Stimulated activated CD8-positive, alpha-beta memory T cell treated with anti-CD3 and anti-CD28 coated beads, Interleukin-12 subunit alpha, Interleukin-12 subunit beta, amount 100 ng/mL, for 1 hour (primary cell): ENCODE measurements around the gene SLC25A22.

Experiments used
- DNase-seq: peaks from one replicate; pipeline ENCODE4 v3.0.0-alpha.2; 2020; ENCODE audit warnings: low read depth

Gene SLC25A22

DNA sequence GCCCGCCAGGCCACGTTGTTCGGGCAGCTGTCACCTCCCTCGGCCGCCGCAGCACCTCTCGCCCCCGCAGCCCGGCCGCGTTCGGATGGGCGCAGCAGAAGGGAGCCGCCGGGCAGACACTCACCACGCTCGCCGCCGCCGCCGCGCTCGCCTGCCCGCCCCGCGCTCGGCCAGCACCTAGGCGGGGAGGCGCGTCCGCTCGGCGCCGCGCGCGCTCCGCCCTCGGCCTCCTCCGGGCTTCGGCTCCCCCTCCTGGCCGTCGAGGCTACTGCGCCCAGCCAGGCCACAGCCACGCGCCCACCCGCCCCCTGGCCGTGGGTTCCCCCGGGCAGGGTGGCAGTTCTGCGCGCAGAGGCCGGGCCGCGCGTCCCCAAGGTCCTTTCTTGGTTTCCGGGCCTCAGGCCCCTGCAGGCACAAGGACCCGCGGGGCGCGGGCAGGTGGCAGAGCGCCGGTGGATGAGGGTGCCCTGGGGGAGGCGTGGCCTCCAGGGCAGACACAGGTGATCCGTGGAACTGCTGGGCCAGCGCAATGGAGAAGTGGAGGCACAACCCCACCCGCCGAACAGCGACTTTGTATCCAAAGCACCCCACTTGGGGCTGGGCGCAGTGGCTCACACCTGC, at the start of gene SLC25A22:
Gene SLC25A22 (minus strand): TSS at position 189 of the 621 bp plus-strand sequence. CDS start 3,275 bp downstream, outside the sequence.
- peak; percentile 59 for DNase-seq

DNA sequence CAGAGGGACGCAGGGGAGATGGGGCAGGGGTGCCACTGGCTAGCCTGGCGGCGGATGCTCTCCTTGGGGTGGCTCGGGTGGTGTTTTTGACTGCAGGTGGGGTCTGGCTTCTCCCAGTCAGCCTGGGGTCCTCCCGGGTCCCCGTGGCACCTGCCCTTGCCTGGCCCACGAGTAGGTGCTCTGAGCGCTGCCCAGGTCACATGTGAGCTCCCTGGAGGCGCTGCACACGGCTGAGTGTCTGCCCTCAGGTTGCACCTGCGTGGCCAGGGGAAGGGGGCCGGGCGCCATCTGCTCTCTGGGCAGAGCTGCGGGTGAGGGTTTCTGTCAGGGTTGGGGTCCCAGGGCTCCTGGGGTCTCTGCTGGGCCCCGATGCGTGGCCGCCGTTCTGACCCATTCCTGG, 49.8 kb upstream of the SLC25A22 start:
- no peak for DNase-seq

DNA sequence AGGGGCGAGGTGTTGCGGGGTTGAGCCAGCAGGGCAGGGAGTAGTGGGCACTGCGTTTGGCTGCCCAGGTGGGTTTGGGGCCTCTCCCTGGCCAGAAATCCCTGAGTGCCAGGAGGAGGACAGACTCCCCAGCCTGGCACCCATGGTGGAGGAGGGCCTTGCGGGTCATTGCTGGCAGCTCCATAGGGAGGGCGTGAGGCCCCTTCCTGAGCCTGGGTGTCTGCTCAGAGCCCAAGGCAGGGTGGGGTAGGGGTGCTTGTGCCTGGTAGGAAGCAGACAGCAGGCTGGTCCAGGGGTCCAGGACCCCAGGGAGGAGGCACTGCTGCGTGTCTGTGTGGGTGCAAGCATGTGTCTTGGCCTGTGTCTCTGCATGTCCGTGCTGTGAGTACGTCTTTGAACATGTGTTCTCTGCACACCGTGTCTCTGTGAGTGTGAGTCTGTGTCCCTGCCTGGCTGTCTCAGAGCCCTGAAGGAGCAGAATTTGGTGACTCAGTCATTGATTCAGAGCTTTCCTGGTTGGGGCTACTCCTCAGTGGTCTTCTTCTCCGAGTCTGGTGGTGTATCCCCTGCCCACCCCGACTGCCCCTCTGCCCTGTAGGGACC, 48.5 kb upstream of the SLC25A22 start:
- no peak for DNase-seq

DNA sequence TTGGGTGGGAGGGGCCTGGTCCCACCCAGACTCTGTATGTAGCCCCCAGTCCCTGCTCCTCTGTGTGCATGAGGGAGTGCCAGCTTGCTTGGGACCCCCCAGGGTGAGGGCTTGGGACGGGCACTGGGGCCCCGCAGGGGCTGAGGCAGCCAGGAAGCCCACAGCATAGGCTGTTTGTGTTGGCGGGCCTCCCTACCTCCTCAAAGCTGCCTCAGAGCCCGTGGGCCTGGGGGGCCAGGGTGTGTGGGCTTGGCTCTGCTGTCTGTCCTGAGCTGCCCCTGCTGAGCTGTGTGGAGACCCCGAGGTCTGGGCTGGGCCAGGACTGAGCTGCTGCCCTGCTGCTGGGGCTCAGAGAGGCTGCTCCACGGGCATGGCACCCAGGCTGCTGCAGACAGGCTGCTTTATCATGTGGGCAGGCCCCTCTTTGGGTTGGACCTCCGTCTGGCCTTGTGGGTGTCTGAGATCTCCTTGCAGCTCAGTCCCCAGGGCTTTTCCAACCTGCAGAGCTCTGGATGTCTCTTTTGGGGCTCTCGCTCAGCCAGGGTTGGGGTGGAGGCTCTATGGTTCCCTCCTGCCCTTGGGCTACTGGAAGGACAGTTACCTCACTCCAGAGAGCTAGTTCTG, 47.9 kb upstream of the SLC25A22 start:
- no peak for DNase-seq

DNA sequence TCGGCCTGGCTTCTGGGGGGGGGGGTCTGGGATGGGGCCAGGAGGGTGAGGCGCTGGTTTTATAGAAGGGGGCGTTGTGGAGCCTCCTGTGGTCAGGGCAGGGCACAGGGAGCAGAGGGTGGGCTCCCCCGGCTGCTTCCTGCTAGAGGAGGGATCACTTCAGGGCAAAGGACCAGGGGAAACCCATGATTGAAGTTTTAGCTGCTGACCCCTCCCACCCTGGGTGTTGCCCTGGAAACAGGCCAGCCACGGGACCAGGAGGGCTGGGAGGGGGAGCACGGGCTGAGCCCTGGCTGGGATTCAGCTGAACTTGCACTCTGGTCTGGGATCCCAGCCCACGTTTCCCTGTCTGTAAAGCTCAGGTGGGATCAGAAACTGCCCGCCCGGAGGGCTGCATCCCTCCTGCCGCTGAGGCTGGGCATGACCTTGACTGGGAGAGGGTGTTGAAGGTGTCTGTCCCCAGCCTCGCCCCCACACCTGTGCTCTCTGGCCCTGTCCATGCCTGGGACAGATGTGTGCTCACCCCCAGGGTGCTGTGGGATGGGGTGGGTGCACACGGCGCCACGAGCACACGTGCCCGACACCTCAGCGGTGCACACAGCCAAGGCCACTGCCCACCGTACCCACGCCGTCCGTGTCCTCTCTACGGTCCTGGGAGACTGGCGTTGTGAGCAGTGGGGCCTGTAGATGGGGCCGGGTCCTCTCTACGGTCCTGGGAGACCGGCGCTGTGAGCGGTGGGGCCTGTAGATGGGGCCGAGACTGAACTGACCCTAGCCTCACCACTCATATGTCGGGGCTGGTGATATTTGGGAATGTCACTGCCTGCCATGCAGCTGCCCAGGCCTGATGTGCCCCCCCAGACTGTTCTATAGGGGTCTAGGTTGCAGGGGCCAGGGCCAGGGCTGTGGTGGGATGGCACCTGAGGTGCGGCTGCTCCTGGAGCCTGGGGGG, 46.9 kb upstream of the SLC25A22 start:
- no peak for DNase-seq

DNA sequence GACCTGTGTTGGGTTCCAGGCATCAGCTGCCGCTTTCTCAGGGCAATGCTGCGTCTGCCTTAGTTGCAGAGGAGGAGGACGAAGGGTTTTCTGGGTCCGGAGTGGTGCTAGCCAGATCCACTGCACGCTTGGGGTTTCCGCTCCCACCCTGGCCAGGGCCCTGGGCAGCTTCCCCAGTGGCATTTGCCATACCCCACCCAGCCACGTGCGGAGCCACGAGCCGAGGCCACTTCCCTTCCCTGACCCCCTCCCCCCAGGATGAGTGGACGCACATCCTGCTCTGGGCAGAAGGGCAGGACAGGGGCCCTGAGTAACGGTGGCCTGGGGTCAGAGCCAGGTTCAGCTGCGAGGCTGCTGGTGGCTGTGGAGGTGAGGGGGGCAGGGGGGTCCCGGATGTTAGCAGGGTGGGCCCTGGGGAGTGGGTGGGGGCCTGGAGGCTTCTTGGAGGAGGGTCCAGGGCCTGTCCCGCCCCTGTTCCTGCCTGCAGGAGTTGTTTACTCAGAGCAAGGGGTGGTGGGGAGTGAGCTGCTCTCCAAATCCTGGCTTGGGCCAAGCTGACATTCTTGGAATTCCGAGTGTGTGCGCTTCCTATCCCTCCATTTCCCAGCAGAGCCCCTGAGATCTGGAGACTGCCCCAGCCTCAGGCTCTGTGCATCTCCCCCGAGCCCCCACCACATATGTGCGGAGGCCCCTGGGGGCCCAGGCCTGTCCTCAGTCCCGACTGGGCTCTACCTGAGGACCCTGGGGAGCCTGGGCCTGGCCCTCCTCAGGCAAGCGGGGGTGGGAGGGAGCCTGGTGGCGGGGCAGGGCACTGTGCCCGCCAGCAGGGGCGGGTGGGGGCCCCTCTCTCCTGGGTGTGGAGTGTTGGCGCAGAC, 46.0 kb upstream of the SLC25A22 start:
- DNase-seq, result no peak

DNA sequence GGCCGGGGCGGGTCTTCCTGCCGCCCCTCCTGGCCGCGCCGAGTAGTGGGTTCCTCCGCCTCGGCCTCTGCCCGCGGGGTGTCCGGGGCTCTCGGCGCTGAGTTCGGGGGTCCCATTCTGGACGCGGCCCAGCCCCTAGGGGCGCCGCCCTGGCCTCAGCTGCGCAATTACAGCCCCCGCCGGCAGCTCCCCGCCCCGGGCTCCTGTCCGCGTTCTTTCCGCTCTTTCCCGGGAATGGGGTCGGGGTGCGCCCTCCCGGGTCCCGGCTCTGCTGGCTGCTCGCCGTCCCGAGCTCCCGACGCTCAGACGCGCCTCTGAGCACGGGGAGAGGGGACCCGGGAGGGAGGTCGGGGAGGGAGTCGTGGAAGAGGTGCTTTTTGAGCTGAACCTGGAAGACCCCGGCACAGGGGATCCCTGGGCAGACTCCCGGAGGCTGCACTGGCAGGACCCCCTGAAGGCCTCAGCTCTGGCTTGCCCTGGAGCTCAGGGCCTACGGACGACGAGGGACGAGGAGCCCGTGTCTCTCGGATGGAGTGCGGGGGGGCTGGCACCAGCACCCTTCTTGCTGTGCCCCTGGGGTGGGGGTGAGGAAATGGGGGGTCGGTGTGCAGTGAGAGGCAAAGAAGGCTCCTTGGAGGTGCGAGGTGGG, 45.1 kb upstream of the SLC25A22 start:
- no peak for DNase-seq

DNA sequence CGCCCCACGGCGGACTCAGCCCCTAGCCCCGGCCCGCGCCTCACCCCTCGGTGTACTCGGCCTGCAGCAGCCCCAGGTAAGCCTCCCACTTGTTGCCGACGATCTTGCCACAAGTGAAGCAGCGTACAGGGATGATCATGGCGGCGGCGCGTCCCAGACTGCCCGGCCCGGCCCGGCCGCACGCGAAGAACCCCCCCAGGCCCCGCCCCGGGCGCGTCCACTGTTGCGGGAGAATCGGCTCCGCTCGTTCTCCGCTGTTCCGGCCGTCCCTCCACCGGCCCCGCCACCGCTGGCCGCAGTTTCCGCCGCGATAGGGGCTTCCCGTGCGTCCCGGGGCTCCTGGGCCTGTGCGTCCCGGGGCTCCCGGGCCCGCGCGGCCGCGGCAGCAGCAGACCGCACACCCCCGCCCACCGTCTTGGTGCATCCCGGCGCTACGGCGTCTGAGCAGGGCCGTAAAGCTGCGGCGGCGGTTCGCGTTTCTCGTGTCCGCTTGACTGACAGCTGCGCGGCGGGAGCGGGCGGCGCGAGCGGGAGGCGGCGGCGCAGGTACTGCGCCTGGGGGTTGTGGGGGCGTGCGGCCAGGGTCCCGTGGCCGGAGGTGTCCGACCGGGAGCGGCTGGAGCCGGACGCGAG, 44.4 kb upstream of the SLC25A22 start, which contains the start of the genes POLR2L and TSPAN4:
Gene POLR2L (minus strand): TSS at position 160 of the 633 bp plus-strand sequence. CDS start 21 bp downstream, at position 139.
Gene TSPAN4 (plus strand): TSS at position 483 of the 633 bp plus-strand sequence. CDS start 7,453 bp downstream, outside the sequence.
- peak; percentile 74 for DNase-seq

DNA sequence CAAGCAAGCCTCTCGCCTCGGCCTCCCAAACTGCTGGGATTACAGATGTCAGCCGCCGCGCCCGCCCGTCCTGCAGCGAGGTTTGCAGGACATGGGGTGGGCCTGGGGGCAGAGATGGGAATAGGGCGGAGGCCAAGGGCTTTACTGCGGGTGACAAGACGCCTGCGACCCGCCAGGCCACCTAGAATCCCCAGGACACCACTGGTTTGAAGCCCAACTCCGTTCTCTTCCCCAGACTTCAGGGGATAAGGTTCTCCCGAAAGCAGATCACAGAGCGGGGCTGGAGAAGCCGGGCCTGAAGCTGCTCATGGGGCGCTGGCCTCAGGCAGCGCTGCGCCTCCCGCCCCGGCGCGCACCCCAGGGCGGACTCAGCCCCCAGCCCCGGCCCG, 43.9 kb upstream of the SLC25A22 start:
- DNase-seq, result no peak

DNA sequence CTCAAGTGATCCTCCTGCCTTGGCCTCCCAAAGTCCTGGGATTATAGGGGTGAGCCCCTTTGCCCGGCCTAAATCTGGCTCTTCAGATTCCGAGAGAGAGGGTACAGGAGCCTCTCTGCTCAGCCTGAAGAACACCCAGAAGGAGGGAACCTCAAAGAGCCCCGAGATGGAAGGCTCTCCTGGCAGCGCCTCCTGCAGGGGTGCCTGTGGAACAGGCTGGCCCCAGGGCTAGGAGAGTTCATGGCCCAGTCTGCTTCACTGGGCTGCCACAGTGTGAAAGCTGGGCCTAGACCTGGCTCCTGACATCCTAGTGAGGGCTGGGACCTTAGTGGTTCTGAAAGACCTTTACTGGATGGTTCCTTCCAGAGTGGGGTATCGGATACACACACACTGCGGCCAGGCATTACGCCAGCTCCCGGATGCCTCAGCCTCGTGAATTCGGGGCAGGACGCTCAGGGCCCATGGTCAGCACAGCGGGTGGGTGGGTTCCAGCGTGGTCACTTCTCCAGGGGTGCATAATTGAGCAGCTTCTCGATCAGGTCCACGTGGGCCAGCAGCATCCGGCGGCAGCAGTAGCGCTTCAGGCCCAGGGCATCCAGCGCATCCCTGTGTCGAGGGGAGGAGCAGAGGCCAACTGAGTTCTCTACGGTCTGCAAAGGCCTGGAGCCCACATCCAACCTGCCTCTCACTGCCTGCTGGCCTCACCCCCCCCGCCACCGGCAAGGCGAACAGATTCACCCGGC, 42.0 kb upstream of the SLC25A22 start:
- no peak for DNase-seq

DNA sequence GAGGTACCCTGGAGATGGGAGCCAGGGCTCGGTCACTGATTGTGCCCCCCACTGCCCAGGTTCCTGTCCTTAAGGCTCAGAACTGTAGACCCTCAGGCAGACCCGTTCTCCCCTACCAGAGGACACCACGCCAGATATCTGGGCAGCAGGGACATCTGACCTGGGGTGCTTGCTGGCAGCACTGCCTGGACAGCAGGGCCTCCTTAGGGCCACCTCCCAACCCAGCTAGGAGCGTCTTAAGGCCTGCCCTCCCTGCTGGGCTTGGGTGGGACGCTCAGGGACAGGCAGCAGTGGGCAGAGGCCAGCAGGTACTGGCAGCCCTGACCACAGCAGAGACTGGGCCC, 41.2 kb upstream of the SLC25A22 start:
- no peak for DNase-seq

DNA sequence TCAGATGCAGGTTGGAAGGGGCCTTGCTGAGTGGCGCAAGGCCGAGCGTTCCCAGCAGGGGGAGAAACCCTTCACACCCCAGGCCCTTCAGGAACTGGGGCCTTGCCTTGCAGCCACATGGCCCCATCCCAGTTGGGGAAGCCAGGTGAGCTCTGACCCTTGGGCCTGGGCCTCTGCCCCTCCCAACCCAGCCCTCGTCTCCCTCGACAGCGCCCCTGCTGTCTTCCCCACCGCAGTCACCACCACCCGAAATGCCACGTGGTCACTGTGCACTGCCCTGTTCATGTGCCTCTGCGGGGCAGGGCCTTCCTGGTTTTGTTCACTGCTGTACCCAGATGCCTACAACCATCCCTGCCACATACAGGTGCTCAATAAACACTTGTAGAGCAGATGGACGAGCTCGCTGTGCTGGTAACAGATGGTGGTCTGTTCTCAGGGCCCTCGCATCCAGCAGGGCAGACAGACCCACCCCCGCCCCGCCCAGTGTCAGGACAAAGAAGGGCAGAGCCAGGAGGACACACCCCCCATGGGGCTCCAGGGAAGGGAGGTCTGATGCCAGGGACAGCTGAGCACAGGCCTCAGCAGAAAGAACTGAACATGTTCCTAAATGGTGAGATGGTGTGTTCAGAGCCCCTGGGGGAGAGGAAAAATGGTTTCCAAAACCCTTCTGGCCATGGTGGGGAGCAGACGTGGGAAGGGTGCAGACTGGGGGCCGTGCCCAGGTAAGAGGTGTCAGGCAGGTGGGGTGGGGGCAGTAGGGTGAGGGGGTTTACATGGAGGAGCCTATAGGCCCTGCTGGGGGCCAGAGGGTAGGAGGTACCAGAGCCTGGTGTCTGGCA, 40.6 kb upstream of the SLC25A22 start:
- DNase-seq, result no peak

DNA sequence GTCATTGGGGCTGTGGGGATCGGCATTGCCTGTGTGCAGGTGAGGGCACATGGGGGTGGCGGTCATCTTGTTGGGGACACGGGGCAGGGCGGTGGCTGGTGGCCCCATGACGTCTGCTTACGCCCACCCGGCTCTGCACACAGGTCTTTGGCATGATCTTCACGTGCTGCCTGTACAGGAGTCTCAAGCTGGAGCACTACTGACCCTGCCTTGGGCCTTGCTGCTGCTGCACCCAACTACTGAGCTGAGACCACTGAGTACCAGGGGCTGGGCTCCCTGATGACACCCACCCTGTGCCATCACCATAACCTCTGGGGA, 39.9 kb upstream of the SLC25A22 start:
- DNase-seq, result no peak

DNA sequence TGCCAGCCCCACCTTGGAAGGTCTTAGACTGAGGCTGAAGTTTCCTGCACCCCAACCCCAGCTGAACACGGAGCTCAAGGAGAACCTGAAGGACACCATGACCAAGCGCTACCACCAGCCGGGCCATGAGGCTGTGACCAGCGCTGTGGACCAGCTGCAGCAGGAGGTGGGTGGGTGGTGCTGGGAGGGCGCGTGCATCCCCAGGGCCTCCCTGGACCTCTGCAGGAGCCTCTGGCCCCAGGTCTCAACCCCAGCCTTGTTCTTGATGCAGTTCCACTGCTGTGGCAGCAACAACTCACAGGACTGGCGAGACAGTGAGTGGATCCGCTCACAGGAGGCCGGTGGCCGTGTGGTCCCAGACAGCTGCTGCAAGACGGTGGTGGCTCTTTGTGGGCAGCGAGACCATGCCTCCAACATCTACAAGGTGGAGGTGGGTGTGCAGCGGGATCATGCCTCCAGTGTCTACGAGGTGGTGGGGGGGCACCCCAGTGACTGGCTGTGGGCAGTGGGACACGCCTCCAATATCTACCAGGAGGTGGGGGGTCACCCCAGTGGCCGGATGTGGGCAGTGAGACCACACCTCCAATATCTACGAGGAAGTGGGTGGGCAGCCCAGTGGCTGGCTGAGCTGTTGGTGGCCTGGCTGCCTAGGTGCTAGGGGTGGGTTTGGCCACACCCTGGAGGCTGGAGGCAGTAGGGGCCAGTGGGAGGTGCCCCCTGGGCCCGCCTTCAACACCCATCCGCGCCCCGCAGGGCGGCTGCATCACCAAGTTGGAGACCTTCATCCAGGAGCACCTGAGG, 39.3 kb upstream of the SLC25A22 start:
- no peak for DNase-seq

DNA sequence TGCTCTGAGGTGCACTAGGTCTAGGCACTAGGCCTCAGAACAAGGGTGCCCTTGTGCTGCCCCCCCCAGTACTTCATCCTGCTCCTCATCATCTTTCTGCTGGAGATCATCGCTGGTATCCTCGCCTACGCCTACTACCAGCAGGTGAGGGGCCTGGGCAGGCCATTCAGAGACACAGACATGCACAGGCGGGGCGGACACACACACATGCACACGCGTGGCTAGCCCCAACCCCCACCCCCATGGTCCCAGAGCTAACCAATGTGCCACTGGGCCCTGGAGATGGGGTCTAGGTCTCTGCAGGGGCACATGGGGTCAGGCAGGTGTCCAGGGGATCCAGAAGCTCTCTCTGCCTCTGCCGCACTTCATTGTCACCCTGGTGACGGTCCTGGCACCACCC, 38.6 kb upstream of the SLC25A22 start:
- no peak for DNase-seq

DNA sequence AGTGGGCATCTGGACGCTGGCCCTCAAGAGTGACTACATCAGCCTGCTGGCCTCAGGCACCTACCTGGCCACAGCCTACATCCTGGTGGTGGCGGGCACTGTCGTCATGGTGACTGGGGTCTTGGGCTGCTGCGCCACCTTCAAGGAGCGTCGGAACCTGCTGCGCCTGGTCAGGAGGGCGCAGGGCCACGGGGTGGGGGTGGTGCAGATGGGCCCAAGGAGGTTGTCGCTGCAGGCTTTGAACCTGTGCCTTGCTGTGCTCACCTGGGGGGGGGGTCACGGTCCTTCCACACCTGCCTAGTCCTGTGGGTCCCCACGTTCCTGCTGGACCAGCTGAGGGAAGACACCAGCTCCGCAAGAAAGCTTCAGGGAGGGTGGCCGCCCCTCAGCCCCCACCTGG, 38.2 kb upstream of the SLC25A22 start:
- no peak for DNase-seq

DNA sequence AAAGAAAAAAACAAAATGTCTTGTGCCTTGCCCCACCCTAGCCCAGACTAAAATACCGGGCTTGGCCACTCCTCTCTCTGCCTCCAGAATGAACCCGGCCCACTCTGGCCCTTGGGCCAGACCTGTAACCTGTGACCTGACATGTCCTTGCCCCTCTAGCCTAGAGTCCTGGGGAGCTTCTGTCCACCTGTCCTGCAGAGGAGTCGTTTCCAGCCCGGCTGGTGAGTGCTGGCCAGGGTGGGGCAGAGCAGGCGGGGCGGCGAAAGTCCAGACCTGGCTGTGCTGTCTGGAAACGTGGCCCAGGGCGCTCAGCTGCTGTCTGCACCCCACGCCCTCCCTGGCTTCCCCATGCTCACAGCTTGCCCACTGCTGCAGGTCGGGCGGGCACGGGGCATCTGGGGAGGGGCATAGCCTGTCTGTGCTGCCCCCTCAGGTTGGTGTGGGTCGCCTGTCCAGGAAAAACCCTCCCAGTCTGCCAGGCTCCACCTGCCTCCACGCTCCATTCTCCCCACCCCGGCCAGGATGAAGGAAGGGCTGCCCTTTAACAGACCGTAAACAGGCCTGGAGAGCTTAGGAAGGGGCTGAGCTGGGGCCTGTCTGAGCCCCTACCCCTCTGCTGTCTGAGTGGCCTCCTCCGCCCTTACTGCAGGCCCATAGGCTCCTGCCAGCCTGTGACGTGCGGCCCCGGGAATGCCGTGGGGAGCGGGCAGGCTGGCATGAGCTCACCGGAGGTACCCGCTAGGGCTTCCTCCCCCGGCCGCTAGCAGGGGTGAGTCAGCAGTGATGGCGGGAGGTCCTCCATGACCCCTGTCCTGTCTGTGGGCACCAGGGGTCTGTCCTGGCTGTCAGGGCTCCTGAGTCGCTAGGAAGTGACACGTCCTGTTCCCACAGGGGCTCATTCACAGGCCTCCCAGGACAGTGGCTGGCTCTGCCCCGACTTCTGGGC, 36.6 kb upstream of the SLC25A22 start:
- DNase-seq, result no peak
